Endothelial cell of hepatic sinusoid (primary cell): Measurements from ENCODE around the gene HMGB1.

ENCODE experiments used
- in situ Hi-C: cut with HindIII; loops from 2 replicates; pipeline ENCODE4 v1.10.0; 2017; ENCODE audit warnings: low sequenced_read_pairs

HMGB1 gene

DNA sequence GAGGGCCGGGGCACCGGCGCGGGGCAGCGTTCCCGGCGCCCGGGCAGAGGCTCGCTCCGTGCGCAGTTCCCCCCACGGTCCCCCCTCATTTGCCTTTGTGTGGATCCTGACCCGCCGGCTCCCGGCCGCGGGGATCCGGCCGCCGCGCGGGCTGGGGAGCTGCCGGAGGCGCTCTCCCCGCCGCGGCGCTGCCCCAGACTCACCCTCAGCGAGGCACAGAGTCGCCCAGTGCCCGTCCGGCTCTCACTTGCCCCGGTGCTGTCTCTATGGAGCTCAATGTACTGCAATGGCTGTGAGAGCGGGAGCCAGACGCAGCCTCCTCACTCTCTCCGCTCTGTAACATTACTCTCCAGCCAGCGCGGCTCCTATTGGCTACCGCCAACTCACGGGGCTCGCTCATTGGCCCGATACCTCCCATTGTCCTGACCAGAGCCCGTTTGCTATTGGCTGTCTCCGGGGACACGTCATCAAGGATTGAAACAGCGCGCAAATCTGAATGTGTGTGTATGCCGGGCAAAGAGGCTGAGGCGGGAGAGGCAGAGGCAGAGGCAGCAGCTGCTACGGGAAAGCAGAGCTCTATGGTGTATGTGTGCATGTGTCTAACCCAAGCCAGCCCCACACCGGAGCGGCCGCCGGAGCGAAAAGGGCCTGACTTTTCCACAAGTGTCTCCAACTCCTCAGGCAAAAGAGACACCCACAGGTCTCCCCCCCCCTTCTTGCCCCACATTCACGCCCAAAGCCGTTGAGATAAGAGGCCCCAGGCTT lies at the start of gene HMGB1:
HMGB1 (minus strand) TSS at position 344 of the 765 bp plus-strand sequence. CDS start 2,256 bp downstream, outside the sequence.
- in situ Hi-C loops, result no loop called here

DNA sequence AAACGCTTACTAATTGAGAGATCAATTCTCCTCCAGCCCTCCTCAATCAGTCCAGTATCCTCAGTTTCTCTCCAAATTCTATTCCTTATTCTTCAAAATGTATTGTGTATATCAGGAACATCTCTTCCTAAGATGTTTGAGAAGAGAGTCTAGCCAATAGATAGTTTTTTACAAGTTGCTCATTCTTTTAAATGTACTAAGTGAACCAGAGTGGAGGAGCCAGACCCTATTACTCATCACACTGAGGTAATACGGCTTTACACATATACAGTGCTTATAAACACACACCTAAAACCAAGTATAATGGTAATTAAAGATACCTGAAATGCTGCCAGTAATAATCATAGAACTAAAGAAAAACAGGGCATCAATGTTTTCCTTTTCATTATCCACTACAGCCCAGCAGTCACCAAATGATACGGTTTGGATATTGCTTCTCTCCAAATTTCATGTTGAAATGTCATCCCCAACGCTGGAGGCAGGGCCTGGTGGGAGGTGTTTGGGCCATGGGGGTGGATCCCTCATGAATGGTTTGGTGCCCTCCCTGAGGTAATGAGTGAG lies 45.2 kb upstream of the HMGB1 start:
- in situ Hi-C loops, result no loop called here

DNA sequence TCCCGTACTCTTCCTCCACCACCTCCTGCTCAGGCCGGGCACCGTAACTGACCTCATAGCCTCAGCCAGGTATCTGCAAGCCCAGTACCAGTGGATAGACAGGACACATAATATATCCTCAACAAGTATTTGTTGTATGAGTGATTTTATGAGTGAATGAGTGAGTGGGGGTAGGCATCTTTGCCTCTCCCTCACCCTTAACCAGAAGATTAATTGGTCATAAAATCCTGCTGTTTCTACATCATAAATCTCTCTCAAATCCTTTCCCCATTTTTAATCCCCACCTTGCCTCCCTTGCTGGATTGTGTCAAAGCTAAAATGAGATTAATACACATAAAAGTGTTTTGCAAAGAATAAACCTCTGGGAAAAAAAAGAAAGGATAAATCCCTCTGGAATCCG lies 44.4 kb upstream of the HMGB1 start:
- in situ Hi-C loops, result no loop called here

DNA sequence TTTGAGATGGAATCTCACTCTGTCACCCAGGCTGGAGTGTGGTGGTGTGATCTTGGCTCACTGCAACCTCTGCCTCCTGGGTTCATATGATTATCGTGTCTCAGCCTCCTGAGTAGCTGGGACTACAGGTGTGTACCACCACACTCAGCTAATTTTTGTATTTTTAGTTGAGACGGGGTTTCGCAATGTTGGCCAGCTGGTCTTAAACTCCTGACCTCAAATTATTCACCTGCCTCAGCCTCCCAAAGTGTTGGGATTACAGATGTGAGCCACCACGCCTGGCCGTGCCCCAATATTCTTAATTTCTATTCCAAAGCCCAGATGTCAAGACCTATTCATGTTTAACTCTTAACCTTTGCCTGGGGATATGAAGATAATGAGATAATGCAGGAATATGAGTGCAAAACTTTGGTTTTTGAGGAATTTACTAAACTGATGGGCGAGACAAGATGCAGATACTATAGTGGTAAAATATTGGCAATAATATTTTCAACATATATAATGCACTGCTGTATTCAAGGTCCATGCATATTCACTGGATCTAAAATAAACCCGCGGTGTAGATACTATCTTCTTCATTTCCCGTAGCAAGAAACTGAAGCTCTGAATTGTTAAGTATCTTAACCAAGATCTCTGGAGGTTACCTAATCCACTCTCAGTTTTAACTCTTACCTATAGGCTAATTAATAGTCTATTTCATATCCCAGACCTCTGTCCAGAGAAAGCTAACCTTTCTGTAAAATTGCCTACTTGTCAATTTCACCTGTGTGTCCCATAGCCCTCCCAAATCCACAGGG lies 43.7 kb upstream of the HMGB1 start:
- in situ Hi-C loops, result loop anchor here (10.0 kb wide), 1 partner anchor 45 kb away; no protein-coding TSS in a partner anchor

DNA sequence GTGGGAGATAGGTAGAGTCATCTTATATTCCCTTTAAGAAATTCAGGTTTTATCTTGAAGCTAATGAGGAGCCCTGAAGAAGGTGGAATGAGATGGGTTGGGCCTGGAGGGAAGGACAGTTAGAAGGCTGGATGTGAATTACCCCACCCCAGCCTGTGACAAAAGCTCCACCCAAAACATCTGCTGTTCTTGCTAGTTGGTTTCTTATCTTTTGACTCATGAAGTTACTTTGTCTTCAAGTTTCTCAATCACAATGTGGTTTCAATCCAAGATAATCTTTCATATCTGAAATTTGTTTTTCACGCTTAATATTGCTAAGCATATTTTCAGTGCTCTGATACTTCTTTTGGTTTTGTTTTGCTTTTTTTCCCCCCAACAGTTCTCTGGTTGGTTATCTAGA lies 38.3 kb upstream of the HMGB1 start:
- in situ Hi-C loops, result loop anchor here (10.0 kb wide), 1 partner anchor 51 kb away; no protein-coding TSS in a partner anchor

DNA sequence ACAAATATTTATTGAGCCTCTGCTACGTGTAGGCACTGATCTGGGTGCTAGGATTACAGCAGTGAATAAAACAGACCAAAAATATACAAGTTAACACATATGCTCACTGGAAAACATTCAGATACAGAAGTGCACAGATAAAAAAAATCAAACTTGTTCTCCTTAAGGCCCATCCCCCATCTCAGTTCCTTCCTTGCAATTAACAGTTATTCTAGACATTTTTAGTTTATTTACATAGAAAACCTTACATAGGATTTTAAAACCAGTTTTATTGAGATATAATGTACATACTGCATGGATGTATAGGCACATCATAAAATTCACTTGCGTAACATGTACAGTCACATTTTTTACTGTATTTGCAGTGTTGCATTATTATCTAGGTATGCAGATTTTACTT lies 36.5 kb upstream of the HMGB1 start:
- in situ Hi-C loops, result loop anchor here (10.0 kb wide), 1 partner anchor 53 kb away; no protein-coding TSS in a partner anchor

DNA sequence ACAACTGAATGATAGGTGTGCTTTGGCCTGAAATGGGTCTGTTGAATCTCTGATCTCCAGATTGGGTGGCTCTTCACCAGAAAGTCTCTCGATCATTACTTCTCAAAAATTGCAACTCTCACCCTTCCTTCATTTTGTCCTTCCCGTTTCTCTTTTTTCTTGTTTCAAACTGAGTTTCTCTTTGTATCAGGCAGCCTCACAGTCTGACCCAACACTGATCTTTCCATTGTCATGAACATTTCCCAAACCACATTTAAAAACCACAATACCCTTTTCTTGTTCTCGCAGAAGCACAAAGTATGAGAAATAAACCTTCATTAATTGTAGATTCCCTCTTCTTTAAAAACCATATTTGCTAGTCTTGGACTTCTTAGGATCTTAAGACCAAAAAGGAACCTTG lies 33.6 kb upstream of the HMGB1 start:
- in situ Hi-C loops, result loop anchor here (25.0 kb wide), 1 partner anchor 288 kb away; no protein-coding TSS in a partner anchor

DNA sequence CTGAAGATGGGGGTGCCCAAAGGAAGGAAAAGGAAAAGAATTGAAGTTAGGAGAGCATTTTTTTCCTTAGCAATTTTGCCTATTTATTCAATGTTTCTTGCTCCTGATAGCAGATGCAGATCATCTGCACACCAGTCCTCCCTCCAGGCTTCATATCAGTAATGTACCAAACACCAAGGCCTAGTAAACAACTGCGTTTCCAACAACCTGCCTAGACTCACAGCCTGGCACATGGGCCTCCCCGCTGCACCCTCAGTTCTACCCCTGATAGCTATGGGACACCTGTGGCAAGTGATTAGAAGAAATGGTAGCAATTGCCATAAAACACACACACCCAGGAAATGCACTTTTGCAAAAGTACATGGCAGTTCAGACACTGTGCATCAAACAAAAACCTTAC lies 30.4 kb upstream of the HMGB1 start:
- in situ Hi-C loops, result loop anchor here (25.0 kb wide), 1 partner anchor 291 kb away; no protein-coding TSS in a partner anchor

DNA sequence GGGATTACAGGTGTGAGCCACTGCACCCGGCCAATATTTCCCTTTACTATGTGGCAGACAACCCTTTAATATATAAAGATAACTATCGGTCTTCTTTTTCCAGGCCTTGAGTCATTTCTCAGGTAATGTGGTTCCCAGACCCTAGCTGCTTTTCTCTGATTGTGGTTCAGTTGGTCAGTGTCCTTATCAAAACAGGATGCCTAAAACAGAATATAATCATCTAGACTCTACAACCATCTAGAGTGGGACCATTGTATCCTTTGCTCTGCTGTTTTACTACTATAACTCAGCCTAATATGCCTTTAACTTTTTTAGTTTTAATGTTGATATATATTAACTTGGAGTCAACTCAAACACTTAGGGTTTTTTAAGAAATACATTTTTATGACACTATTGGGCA lies 30.0 kb upstream of the HMGB1 start:
- in situ Hi-C loops, result loop anchor here (25.0 kb wide), 1 partner anchor 292 kb away; no protein-coding TSS in a partner anchor

DNA sequence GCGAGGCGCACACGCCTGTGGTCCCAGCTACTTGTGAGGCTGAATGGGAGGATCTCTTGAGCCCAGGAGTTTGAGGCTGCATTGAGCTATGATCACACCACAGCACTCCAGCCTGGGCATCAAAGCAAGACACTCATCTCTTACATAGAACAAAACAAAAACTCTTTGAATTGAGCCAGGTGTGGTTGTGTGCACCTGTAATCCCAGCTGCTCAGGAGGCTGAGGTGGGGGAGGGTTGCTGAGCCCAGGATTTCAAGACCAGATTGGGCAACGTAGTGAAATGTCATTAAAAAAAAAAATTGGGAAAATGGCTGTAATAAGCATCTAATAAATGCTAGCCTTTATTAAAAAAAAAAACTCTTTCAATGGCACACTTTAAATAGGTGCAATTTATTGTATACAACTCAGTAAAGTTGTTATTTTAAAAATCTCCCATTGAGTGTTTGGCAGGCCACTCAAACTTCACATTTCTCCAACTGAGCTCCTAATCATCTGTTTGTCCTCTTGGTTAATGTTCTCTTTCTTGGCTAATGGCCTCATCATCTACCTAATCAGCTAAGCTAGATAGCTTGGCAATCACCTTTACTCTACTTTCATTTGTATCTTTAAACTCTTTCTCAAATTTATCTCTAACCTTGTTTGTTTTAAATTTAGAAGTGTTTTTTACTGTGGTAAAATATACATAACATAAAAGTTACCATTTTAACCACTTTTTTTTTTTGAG lies 28.1 kb upstream of the HMGB1 start:
- in situ Hi-C loops, result loop anchor here (25.0 kb wide), 1 partner anchor 293 kb away; no protein-coding TSS in a partner anchor

DNA sequence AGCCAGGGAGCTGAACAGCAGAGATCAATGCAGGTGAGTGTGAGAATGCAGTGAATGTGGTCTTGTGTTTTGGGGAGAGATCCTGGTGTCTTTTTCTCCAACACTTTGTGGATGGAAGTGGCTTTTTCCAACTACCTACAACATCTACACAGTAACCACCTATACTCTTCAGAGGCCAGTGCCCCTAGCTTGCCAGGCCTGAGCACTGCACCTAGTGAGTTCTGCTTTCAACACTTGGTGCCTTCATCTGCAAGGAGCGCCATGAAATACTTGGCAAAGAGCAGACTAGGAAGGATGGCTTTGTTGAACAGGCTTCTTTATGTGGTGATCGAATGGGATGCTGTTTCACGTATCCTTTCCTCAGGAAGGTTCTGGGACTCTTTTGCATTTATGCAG lies 21.3 kb upstream of the HMGB1 start:
- in situ Hi-C loops, result loop anchor here (25.0 kb wide), 1 partner anchor 300 kb away; no protein-coding TSS in a partner anchor

DNA sequence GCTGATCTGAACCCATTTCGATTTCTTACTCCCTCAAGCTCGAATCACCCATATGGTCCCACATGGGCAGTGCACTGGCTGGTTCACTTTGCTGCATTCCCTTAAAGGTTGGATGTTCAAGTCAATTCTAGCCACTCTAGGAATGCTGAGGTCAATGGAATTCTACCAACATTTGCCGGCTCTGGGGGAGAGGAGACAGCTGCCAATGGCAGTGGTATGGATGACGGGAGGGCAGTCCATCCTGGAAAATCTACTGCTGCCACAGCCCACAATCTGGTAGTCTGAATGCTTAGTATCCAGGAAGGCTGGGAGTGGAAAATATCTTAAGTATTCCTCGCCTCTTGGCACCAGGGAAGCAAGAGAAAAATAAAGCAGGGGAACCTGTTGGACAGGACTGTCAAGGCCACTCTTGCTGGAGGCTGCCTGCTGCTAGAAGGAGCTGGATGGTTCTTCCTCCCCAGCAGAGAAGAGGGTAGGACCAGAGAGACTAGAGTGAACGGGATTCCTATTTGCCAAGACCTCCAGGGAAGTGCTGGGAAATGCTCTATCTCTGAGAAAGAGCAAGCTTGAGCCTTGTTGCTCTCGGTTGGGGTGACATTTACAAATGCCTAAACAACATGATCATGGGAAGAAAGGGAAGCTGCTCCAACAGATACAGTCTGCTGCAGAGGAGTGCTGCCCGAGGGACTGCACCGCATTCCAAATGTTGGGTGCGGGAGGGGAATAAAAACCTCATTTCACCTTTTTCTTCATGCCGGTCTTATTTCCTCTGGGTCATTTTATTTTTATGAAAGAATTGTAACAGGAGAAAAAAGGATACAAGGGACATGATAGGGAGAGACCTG lies 20.7 kb upstream of the HMGB1 start:
- in situ Hi-C loops, result loop anchor here (25.0 kb wide), 1 partner anchor 301 kb away; no protein-coding TSS in a partner anchor

DNA sequence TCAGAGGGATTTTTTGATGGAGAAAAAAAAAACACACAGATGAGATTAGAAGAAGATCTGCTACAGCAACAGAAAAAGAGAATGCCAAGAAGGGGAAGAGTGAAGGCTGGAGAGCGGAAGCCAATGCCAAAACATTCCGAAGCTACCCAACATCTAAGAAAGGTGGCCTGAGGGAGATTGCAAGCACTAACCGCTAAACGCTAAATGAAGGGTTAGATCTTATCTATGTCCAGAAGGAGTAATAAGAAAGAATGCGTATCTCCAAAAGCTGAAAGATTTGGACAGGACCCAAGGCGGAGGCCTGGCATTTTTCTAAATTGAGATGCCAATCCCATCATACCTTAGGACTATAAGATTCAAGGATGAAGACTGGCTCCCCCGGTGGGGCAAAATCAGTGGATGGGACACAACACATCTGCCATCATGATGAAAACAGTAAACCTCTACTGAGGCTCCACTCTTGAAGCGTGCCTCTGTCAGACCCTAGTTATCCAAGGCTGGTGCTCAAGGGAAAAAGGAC lies 15.6 kb upstream of the HMGB1 start:
- in situ Hi-C loops, result loop anchor here (25.0 kb wide), 1 partner anchor 306 kb away; no protein-coding TSS in a partner anchor

DNA sequence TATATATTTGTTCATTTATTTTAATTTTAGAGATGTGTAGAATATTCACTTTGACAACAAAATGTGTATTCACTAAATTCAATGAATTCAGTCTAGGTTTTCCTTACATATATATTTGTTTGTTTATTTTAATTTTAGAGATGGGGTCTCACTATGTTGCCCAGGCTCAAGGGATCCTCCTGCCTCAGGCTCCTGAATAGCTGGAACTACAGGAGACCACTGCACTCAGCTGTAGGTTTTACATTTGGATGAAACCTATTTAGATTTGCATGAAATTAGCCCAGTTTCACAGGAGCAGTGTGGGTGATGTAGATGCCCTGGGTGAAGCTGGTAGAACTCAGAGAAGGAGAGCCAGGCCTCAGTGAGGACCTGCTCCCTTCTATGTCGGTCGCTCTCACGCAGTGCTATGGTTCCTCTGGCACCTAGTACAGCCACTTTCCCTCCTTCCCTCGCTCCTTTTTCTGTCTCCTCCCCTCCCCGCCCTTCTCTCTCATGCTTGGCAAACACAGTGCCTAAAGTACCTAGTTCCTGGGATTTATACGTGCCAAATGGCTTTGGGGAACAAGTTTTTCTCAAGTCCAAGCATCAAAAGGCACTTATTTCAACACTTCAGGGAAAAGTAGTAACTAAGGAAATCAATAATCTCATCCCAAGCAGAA lies 14.7 kb upstream of the HMGB1 start:
- in situ Hi-C loops, result loop anchor here (25.0 kb wide), 1 partner anchor 307 kb away; no protein-coding TSS in a partner anchor

DNA sequence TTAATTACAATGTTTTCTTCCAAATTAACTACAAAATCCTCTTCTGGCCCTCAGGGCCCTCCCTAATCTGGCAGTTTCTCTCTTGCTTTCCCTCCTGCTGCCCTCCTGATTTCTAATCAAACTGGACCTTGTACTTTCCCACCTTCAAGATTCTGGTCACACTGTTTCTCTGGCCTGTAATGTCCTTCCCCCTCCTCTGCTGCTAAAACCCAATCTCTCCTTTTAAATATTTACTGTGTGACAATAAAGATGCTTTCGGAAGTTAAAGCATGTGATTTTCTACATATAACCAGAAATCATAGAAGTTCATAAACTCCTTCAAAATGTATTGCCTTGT lies 14.1 kb upstream of the HMGB1 start:
- in situ Hi-C loops, result loop anchor here (5.0 to 25.0 kb wide), 2 partner anchors 87 to 307 kb away; no protein-coding TSS in a partner anchor

DNA sequence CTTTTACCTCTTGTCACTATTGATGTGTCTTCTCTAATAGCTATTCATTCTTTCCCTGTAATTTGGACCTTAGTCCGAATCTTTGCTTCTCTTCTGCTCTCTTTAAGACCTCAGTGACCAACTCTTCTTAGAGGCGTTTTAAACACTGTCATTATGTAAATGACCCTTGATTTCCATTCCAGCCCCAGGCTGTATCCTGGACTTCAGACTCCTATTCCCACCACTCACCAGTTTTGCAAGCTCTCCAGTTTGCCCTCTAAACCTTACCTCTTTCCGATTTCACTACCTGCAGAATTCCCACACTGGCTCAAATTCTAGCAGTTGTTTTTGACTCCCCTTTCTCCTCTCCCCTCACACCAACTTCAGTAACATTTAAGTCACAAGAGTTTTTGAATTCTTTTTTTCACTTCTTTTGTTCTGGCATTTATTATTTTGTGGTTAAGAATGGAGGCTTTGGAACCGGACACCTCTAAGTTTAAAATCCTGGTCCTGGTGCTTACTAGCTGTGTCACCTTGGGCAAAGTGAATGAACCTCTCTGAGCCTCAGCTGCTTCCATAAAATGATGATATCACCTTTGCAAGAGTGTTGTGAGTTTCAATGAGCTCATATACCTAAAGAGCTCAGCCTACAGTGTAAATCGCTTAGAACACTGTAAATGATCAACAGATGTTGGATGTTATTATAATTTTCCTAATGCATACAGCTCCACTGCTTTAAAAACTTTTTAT lies 13.6 kb upstream of the HMGB1 start:
- in situ Hi-C loops, result loop anchor here (5.0 to 25.0 kb wide), 2 partner anchors 88 to 308 kb away; no protein-coding TSS in a partner anchor

DNA sequence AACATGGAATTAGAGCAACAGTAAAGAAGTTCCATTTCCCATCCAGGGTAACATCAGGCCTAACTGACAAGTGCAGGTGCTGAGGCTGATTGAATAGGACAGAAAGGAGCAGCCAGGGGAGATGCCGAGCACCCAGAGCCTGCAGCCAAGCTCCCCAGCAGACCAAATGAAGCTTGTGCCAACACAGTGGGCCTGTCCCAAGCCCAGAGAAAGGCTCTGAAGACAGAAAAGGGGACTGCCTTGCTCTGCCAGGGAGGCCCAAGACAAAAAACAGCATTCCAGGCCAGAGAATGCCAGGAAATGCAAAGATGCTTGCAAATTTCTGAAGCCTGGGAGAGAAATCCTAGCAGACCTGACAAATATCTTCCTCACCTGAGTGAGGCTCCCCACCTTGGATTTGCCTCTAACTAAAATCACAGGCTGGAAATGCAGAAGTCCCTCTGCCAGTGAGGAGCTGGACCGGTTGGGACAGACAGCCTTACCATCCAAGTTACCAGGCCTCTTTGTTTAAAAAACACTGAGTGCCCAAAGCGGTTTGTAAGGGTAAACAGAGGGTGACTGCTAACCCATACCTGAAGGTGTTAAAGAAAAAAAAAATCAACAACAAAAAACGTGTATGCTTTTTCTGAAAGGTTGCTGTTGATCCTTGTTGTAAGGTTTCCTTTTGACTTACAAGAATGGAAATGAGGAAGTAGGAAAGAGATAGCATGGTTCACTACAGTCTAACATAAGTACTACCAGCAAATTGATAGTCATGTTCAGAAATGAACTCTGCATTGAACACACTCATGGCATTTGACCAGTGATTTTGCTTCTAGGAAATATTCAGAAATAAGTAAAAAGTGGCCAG lies 11.8 kb upstream of the HMGB1 start:
- in situ Hi-C loops, result loop anchor here (5.0 to 25.0 kb wide), 2 partner anchors 90 to 310 kb away; no protein-coding TSS in a partner anchor
